Measurements from ENCODE around the gene FGF2. TPM values are rescaled to one million over a fixed set of nuclear protein-coding genes. Genes with fewer than 3 reads are reported as not detected.

Gene FGF2
- polyA plus RNA-seq, 1 of the 3 experiments (the other 2 are of a cell fraction), result 11.1 TPM

GRCh38 chr4:122901247-122902010 is 74.8 kb downstream of the FGF2 start:
- peak overlapping the region in 1 of 2 experiments; percentile 25; a peak in 2 of 4 replicates for H3K27ac ChIP-seq (ENCODE audit: low read depth in 2 of 2, low read length in 1 of 2)
- peaks cover 0 to 52% of the 10 kb centered on the region in 2 experiments; a peak in 3 of 4 replicates for H3K4me1 ChIP-seq (ENCODE audit: control insufficient read depth in 1 of 2, insufficient read depth in 2 of 2, low read depth in 1 of 2, low read length in 1 of 2)
- peaks cover 13% of the 10 kb centered on the region for H3K79me2 ChIP-seq (ENCODE audit: insufficient read depth)
- no peaks in the 10 kb centered on the region for H3K9me3 ChIP-seq
- no peaks in the 10 kb centered on the region for H4K20me1 ChIP-seq (ENCODE audit: insufficient read depth)
- no peak for DNase-seq
- H3K36me3 ChIP-seq (replicated peaks in 1 of 2; ENCODE audit: control insufficient read depth in 1 of 2, insufficient read depth in 2 of 2, low read length in 1 of 2), result peaks cover 8 to 19% of the 10 kb centered on the region in 2 experiments
- TF ChIP-seq CHD2 (IDR thresholded peaks at IDR 0.05; ENCODE audit: low read length, partially characterized antibody) (no peak), GABPA (IDR thresholded peaks at IDR 0.05; ENCODE audit: low read depth) (no peak), FOSL2 (IDR thresholded peaks at IDR 0.05; ENCODE audit: borderline replicate concordance, low read depth) (no peak), SMC3 (IDR thresholded peaks at IDR 0.05; ENCODE audit: low read depth, low read length) (no peak), POLR2AphosphoS5 (IDR thresholded peaks at IDR 0.05; ENCODE audit: low read depth, low read length) (no peak), YY1 (IDR thresholded peaks at IDR 0.05; ENCODE audit: low read depth) (no peak), GATA2 (CRISPR knock-in tag; IDR thresholded peaks at IDR 0.05) (no peak), ELF1 (IDR thresholded peaks at IDR 0.05) (no peak), RFX5 (IDR thresholded peaks at IDR 0.05; ENCODE audit: low read length) (no peak), RXRA (IDR thresholded peaks at IDR 0.05; ENCODE audit: borderline replicate concordance, low read depth) (no peak), REST (IDR thresholded peaks at IDR 0.05; ENCODE audit: low read depth, low read length) (no peak), NRF1 (IDR thresholded peaks at IDR 0.05; ENCODE audit: low read depth, low read length) (no peak), MXI1 (IDR thresholded peaks at IDR 0.05; ENCODE audit: low read depth, low read length) (no peak), EZH2phosphoT487 (IDR thresholded peaks at IDR 0.05; ENCODE audit: borderline replicate concordance, low read depth) (no peak), JUND (IDR thresholded peaks at IDR 0.05) (no peak)
- TF ChIP-seq, protein P1, sequence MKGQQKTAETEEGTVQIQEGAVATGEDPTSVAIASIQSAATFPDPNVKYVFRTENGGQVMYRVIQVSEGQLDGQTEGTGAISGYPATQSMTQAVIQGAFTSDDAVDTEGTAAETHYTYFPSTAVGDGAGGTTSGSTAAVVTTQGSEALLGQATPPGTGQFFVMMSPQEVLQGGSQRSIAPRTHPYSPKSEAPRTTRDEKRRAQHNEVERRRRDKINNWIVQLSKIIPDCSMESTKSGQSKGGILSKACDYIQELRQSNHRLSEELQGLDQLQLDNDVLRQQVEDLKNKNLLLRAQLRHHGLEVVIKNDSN (IDR thresholded peaks at IDR 0.05; ENCODE audit: borderline replicate concordance, low read depth), result no peak
- TF ChIP-seq, protein P2, sequence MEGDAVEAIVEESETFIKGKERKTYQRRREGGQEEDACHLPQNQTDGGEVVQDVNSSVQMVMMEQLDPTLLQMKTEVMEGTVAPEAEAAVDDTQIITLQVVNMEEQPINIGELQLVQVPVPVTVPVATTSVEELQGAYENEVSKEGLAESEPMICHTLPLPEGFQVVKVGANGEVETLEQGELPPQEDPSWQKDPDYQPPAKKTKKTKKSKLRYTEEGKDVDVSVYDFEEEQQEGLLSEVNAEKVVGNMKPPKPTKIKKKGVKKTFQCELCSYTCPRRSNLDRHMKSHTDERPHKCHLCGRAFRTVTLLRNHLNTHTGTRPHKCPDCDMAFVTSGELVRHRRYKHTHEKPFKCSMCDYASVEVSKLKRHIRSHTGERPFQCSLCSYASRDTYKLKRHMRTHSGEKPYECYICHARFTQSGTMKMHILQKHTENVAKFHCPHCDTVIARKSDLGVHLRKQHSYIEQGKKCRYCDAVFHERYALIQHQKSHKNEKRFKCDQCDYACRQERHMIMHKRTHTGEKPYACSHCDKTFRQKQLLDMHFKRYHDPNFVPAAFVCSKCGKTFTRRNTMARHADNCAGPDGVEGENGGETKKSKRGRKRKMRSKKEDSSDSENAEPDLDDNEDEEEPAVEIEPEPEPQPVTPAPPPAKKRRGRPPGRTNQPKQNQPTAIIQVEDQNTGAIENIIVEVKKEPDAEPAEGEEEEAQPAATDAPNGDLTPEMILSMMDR (IDR thresholded peaks at IDR 0.05), result no peak
- WGBS (ENCODE audit: low lambda C conversion rate), result 70% methylated on average over 2 of the region's 2 CpGs
- no peak overlapping the region for H2AFZ ChIP-seq (ENCODE audit: low read depth)
- H3K9me2 ChIP-seq, result no peaks in the 10 kb centered on the region
- H3K4me3 ChIP-seq (ENCODE audit: low read depth in 2 of 2, low read length in 1 of 2), result no peak overlapping the region
- ChIA-PET POLR2A (no interaction called here), CTCF (interaction anchor here (1.2 to 1.3 kb wide), 2 partner anchors 9 to 13 kb away, joined by 3 read pairs; no protein-coding TSS in a partner anchor)
- H3F3A ChIP-seq (replicated peaks; ENCODE audit: insufficient read depth), result peaks cover 53% of the 10 kb centered on the region
- H3K4me2 ChIP-seq, result no peak overlapping the region
- H3K9ac ChIP-seq, result no peak overlapping the region
- H3K27me3 ChIP-seq (ENCODE audit: insufficient read depth), result no peaks in the 10 kb centered on the region

All from SK-N-SH (cell line).